HL-60 (cell line): Measurements from ENCODE around the gene BABAM2.

Source experiments
- TF ChIP-seq, protein P1 (sequence below): IDR thresholded peaks from one replicate; pipeline ENCODE4 v1.5.1; 2011; ENCODE audit warnings: low read length, control low read depth, inconsistent platforms; ENCODE audit not compliant: insufficient read depth
- TF ChIP-seq, protein P2 (sequence below): IDR thresholded peaks from 2 replicates; pipeline ENCODE4 v1.6.1; 2012; ENCODE audit warnings: low read depth; ENCODE audit not compliant: insufficient replicate concordance

GRCh38 chr2:28084564-28084963 is 194.0 kb downstream of the BABAM2 start:
- TF ChIP-seq, protein P1, sequence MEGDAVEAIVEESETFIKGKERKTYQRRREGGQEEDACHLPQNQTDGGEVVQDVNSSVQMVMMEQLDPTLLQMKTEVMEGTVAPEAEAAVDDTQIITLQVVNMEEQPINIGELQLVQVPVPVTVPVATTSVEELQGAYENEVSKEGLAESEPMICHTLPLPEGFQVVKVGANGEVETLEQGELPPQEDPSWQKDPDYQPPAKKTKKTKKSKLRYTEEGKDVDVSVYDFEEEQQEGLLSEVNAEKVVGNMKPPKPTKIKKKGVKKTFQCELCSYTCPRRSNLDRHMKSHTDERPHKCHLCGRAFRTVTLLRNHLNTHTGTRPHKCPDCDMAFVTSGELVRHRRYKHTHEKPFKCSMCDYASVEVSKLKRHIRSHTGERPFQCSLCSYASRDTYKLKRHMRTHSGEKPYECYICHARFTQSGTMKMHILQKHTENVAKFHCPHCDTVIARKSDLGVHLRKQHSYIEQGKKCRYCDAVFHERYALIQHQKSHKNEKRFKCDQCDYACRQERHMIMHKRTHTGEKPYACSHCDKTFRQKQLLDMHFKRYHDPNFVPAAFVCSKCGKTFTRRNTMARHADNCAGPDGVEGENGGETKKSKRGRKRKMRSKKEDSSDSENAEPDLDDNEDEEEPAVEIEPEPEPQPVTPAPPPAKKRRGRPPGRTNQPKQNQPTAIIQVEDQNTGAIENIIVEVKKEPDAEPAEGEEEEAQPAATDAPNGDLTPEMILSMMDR = no peak
- TF ChIP-seq, protein P2, sequence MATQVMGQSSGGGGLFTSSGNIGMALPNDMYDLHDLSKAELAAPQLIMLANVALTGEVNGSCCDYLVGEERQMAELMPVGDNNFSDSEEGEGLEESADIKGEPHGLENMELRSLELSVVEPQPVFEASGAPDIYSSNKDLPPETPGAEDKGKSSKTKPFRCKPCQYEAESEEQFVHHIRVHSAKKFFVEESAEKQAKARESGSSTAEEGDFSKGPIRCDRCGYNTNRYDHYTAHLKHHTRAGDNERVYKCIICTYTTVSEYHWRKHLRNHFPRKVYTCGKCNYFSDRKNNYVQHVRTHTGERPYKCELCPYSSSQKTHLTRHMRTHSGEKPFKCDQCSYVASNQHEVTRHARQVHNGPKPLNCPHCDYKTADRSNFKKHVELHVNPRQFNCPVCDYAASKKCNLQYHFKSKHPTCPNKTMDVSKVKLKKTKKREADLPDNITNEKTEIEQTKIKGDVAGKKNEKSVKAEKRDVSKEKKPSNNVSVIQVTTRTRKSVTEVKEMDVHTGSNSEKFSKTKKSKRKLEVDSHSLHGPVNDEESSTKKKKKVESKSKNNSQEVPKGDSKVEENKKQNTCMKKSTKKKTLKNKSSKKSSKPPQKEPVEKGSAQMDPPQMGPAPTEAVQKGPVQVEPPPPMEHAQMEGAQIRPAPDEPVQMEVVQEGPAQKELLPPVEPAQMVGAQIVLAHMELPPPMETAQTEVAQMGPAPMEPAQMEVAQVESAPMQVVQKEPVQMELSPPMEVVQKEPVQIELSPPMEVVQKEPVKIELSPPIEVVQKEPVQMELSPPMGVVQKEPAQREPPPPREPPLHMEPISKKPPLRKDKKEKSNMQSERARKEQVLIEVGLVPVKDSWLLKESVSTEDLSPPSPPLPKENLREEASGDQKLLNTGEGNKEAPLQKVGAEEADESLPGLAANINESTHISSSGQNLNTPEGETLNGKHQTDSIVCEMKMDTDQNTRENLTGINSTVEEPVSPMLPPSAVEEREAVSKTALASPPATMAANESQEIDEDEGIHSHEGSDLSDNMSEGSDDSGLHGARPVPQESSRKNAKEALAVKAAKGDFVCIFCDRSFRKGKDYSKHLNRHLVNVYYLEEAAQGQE = no peak
